Kidney (tissue), 14 donors: ENCODE data around the gene DHX57. TPM values are rescaled to one million over a fixed set of nuclear protein-coding genes. Genes with fewer than 3 reads are reported as not detected.

Experiments
- DNase-seq, 5 donors: peaks; one replicate each; pipeline ENCODE4 v3.0.0-alpha.2; 2013 to 2020
- FAIRE-seq: peaks from 2 replicates; lab custom pipeline; 2012; peaks lifted over from hg19 to GRCh38; lab: Jason Lieb, UNC
- H3K27ac ChIP-seq, 2 donors: one replicate each; pipeline ENCODE4 v1.7.0; 2013; ENCODE audit warnings: low read depth in 2 of 2, low read length in 2 of 2, inconsistent platforms in 1 of 2
- H3K27me3 ChIP-seq: one replicate; pipeline ENCODE4 v1.7.1; 2013; ENCODE audit warnings: low read length, inconsistent platforms; ENCODE audit not compliant: control insufficient read depth, insufficient read depth
- H3K36me3 ChIP-seq, 3 donors: one replicate each; pipeline versions ENCODE4 v1.7.0 to v1.7.1; 2013; ENCODE audit warnings: low read length in 3 of 3, control low read depth in 1 of 3, inconsistent platforms in 1 of 3; ENCODE audit not compliant: insufficient read depth in 3 of 3, control insufficient read depth in 2 of 3
- H3K4me1 ChIP-seq, 3 donors: one replicate each; pipeline versions ENCODE4 v1.7.0 to v1.7.1; 2013; ENCODE audit warnings: low read length in 3 of 3, inconsistent platforms in 1 of 3, low read depth in 1 of 3; ENCODE audit not compliant: control insufficient read depth in 2 of 3, insufficient read depth in 2 of 3
- H3K4me3 ChIP-seq, 3 donors: one replicate each; pipeline versions ENCODE4 v1.7.0 to v1.8.1; 2013; ENCODE audit warnings: low read length in 3 of 3, control low read depth in 1 of 3, inconsistent platforms in 1 of 3
- H3K9ac ChIP-seq, 3 donors: one replicate each; pipeline versions ENCODE4 v1.7.0 to v1.7.1; 2013; ENCODE audit warnings: low read length in 3 of 3, control low read depth in 1 of 3, inconsistent platforms in 1 of 3
- H3K9me3 ChIP-seq, 3 donors: one replicate each; pipeline versions ENCODE4 v1.7.0 to v1.7.1; 2013; ENCODE audit warnings: low read length in 3 of 3, control low read depth in 1 of 3, inconsistent platforms in 1 of 3; ENCODE audit not compliant: control insufficient read depth in 2 of 3, insufficient read depth in 1 of 3
- intact Hi-C: fragments of 100-400 bp; cut with DNase I; formaldehyde crosslinking; loops from one replicate; pipeline ENCODE4 v1.11.1; 2022
- polyA plus RNA-seq: library from polyadenylated mRNA; stranded (reverse); fragments of 350-450 nt; fragmentation: Illumina TruSeq; extraction: RNeasy Lipid Tissue Mini Kit (QIAGEN cat#74804); gene quantifications from one replicate; pipeline ENCODE4 v1.2.3, GENCODE V29; 2014; ENCODE audit warnings: low read depth, low replicate concordance; ENCODE audit not compliant: insufficient read depth
- total RNA-seq: library from RNA; stranded (reverse); fragmentation: NEBNext Ultra II Directional; extraction: Animal tissue kit (Norgen Biotek cat#: 25700); gene quantifications from one replicate; pipeline ENCODE4 v1.2.1, GENCODE V29; 2021
- TF ChIP-seq, protein P1 (sequence below): IDR thresholded peaks from 3 replicates; pipeline ENCODE4 v1.5.1; 2012; ENCODE audit warnings: mild to moderate bottlenecking, moderate library complexity, borderline replicate concordance; ENCODE audit not compliant: insufficient read depth; ENCODE audit errors: extremely low read depth
- donor health status: control.
- donor health status: control.
- donor health status: control.
- donor health status: control.
- donor health status: control.
- donor health status: DM: yes; HTN: yes; CAD: no.
- donor health status: Normal renal cell carcinoma (clear cell type).

DHX57 gene
- total and polyA plus RNA-seq, 2 donors from 2014 or later = 6.9 to 20.7 TPM

DNA sequence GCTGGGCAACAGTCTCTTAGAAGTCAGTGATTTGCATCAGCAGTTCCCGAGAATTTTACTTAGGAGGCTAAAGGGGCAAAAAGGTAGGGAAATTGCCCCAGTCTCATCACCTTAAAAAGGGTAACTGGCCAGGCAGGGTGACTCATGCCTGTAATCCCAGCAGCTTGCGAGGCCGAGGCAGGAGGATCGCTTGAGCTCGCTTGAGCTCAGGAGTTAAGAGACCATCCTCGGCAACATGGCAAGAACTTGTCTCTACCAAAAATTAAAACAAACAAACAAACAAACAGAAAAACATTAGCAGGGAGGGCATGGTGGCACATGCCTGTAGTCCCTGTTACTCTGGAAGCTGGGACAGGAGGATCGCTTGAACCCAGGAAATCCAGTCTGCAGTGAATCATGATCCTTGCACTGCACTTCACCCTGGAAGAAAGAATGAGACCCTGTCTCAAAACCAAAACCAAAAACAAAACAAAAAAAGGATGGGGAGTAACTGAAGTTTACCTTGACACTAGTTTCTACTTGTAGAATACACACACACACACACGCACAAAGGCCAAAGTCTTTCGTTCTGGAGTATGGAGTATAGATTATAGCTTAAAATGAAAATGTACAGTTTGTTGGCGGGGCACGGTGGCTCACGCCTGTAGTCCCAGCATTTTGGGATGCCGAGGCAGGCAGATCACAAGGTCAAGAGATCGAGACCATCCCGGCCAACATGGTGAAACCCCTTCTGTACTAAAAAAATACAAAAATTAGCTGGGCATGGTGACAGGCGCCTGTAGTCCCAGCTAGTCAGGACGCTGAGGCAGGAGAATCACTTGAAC, 100.4 kb downstream of the DHX57 start:
- Histone ChIP-seq H3K36me3 (no peaks in the 10 kb centered on the region), H3K4me1 (peaks cover 0 to 5% (median 4%) of the 10 kb centered on the region in 3 donors), H3K9ac (no peak overlapping the region), H3K27me3 (no peaks in the 10 kb centered on the region), H3K27ac (no peak overlapping the region), H3K9me3 (no peaks in the 10 kb centered on the region), H3K4me3 (no peak overlapping the region)
- intact Hi-C loops = no loop called here
- FAIRE-seq (no peak), DNase-seq (no peak)
- TF ChIP-seq, protein P1, sequence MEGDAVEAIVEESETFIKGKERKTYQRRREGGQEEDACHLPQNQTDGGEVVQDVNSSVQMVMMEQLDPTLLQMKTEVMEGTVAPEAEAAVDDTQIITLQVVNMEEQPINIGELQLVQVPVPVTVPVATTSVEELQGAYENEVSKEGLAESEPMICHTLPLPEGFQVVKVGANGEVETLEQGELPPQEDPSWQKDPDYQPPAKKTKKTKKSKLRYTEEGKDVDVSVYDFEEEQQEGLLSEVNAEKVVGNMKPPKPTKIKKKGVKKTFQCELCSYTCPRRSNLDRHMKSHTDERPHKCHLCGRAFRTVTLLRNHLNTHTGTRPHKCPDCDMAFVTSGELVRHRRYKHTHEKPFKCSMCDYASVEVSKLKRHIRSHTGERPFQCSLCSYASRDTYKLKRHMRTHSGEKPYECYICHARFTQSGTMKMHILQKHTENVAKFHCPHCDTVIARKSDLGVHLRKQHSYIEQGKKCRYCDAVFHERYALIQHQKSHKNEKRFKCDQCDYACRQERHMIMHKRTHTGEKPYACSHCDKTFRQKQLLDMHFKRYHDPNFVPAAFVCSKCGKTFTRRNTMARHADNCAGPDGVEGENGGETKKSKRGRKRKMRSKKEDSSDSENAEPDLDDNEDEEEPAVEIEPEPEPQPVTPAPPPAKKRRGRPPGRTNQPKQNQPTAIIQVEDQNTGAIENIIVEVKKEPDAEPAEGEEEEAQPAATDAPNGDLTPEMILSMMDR = no peak

DNA sequence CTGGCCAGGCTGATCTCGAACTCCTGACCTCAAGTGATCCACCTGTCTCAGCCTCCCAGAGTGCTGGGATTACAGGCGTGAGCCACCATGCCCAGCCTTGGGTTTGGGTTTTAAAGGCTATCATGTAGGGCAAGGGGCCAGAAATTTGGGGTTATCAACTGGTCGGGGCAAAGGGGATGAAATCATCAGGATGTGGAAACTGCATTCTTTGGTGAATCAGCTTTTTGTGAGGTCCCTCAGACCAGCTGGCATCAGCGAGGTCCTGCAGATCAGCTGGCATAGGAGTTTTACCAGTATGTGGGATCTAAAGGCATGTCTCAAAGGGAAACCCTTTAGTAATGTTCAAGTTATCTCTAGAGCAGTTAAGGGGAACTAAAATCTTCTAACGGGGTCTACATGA, 104.1 kb downstream of the DHX57 start:
- intact Hi-C loops = no loop called here
- no peak for DNase-seq
- no peaks in the 10 kb centered on the region for H3K27me3 ChIP-seq
- H3K4me1 ChIP-seq = no peaks in the 10 kb centered on the region
- H3K4me3 ChIP-seq = no peak overlapping the region
- H3K36me3 ChIP-seq = no peaks in the 10 kb centered on the region
- H3K27ac ChIP-seq = no peak overlapping the region
- TF ChIP-seq, protein P1 = no peak
- no peaks in the 10 kb centered on the region for H3K9me3 ChIP-seq
- H3K9ac ChIP-seq = no peak overlapping the region
- FAIRE-seq = no peak

DNA sequence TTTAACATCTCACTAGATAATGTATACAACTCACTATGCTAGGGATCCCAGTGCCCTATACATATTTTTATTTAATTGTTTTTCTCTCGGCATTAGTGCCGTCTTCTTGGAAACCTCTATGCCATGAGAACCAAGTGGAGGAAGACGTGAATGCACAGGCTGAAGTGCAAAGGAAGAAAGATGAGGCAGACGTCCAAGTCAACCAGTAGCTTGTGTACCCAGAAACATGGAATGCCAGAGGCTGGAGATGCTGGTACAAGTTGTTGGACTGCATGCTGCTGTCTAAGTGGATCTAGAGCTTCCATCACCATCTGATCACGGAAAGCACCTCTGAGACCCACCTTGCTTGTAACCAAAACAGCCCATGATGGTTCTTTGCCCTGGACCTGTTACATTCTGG, 110.2 kb downstream of the DHX57 start:
- Histone ChIP-seq H3K27ac (no peak overlapping the region), H3K36me3 (no peaks in the 10 kb centered on the region), H3K27me3 (no peaks in the 10 kb centered on the region), H3K9me3 (no peaks in the 10 kb centered on the region), H3K4me1 (no peaks in the 10 kb centered on the region), H3K9ac (no peak overlapping the region), H3K4me3 (no peak overlapping the region)
- intact Hi-C loops = no loop called here
- FAIRE-seq (no peak), DNase-seq (no peak)
- TF ChIP-seq, protein P1 = no peak
